Testis (tissue), 2 donors: ENCODE data around the gene DNAJC3.

Experiments
- POLR2A ChIP-seq: fragments of 450-650 bp; IDR thresholded peaks from one replicate; pipeline ENCODE4 v1.6.1; 2017; ENCODE audit warnings: antibody characterized with exemption, mild to moderate bottlenecking, moderate library complexity
- TF ChIP-seq, protein P1 (sequence below), 3 experiments: fragments of 450-650 bp in 2 of 3; fragments of 200-600 bp in 1 of 3; sonication (generic) in 1 of 3; IDR thresholded peaks; one replicate each; pipeline ENCODE4 v1.5.1; 2016 to 2019; ENCODE audit warnings: antibody characterized with exemption in 3 of 3, mild to moderate bottlenecking in 2 of 3, moderate library complexity in 1 of 3

DNA sequence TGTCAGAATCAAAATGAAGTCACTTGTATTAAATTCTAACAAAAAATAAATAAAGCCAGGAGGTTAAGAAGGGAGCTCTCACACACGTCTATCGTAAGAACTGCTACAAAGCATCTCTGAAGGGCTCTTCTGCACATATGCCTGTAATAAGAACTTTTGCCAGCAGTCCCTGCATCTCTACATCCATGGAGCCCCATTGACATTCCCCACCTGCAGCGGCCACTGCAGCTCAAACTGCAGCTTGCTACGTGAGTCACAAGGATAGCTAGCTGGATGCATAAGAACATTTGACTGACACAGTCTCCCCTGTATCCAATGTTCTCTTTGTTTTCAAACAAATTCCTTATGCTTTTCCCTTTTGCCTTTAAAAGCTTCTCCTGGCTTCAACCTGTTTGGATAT, 68.3 kb downstream of the DNAJC3 start:
- TF ChIP-seq, protein P1, sequence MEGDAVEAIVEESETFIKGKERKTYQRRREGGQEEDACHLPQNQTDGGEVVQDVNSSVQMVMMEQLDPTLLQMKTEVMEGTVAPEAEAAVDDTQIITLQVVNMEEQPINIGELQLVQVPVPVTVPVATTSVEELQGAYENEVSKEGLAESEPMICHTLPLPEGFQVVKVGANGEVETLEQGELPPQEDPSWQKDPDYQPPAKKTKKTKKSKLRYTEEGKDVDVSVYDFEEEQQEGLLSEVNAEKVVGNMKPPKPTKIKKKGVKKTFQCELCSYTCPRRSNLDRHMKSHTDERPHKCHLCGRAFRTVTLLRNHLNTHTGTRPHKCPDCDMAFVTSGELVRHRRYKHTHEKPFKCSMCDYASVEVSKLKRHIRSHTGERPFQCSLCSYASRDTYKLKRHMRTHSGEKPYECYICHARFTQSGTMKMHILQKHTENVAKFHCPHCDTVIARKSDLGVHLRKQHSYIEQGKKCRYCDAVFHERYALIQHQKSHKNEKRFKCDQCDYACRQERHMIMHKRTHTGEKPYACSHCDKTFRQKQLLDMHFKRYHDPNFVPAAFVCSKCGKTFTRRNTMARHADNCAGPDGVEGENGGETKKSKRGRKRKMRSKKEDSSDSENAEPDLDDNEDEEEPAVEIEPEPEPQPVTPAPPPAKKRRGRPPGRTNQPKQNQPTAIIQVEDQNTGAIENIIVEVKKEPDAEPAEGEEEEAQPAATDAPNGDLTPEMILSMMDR (IDR thresholded peaks at IDR 0.05): no peak
- TF ChIP-seq POLR2A: no peak
